Breast epithelium (tissue), 3 donors: Measurements from ENCODE around the gene PTPRN.

Source experiments
- POLR2A ChIP-seq: fragments of 450-650 bp; IDR thresholded peaks from one replicate; pipeline ENCODE4 v1.6.1; 2016; ENCODE audit warnings: antibody characterized with exemption, mild to moderate bottlenecking, moderate library complexity
- POLR2AphosphoS5 ChIP-seq, 3 donors: sonication (generic); formaldehyde crosslinking; IDR thresholded peaks; one replicate each; pipeline ENCODE4 v1.6.1; 2017; ENCODE audit warnings: antibody characterized with exemption in 3 of 3
- TF ChIP-seq, protein P1 (sequence below), 3 donors: fragments of 450-650 bp; IDR thresholded peaks; one replicate each; pipeline ENCODE4 v1.5.1; 2016 to 2017; ENCODE audit warnings: antibody characterized with exemption in 3 of 3, mild to moderate bottlenecking in 3 of 3, moderate library complexity in 3 of 3

DNA sequence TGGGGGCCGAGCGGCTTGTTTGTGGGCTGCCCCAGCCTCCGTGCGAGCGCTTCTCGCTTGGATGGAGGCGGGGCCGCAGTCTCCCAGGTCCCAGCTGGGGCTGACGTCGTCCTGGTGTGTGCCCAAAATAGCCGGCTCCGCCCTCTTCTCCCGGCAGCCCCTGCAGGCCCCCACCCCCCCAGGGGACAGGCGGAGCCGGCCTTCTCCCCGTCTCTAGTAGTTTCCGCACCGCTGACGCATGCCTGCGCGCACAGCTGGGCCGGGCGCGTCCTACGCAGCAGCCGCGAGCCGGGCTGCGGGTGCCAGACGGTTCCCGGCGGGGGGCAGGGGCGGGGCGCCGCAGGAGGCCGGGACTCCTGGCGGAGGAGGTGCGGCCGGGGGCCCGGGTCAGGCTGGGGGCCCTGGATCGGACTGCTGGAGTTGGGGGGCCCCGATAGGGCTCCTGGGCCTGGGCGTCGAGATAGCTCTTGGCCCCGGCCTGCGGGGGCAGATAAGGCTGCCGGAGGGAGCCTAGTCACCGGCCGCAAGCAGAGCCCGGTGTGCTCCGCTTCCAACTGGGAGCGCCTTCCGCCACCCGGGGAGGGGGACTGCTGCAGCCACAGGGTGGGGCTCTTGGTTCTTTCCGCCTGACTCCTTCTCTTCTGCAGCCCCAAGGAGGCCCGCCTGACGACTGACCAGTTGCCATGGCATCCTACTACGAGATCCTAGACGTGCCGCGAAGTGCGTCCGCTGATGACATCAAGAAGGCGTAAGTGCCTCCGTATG, 29.9 kb downstream of the PTPRN start, which contains the start of gene DNAJB2:
- TF ChIP-seq, protein P1, sequence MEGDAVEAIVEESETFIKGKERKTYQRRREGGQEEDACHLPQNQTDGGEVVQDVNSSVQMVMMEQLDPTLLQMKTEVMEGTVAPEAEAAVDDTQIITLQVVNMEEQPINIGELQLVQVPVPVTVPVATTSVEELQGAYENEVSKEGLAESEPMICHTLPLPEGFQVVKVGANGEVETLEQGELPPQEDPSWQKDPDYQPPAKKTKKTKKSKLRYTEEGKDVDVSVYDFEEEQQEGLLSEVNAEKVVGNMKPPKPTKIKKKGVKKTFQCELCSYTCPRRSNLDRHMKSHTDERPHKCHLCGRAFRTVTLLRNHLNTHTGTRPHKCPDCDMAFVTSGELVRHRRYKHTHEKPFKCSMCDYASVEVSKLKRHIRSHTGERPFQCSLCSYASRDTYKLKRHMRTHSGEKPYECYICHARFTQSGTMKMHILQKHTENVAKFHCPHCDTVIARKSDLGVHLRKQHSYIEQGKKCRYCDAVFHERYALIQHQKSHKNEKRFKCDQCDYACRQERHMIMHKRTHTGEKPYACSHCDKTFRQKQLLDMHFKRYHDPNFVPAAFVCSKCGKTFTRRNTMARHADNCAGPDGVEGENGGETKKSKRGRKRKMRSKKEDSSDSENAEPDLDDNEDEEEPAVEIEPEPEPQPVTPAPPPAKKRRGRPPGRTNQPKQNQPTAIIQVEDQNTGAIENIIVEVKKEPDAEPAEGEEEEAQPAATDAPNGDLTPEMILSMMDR (IDR thresholded peaks at IDR 0.05) = no peak
- peak; percentile 70 for TF ChIP-seq POLR2A
- TF ChIP-seq POLR2AphosphoS5 (IDR thresholded peaks at IDR 0.05) = peak; percentile 90 to 92 (median 91)
